Activated CD4-positive, alpha-beta T cell treated with anti-CD3 and anti-CD28 coated beads, Interleukin-2, amount 50 U/mL, for 16 hours (primary cell): ENCODE data around the gene DOCK1.

Experiments
- DNase-seq: peaks from one replicate; pipeline ENCODE4 v3.0.0-alpha.2; 2020

DOCK1 gene

GRCh38 chr10:126955934-126956711 lies 50.9 kb downstream of the DOCK1 start:
- DNase-seq = no peak

DNA sequence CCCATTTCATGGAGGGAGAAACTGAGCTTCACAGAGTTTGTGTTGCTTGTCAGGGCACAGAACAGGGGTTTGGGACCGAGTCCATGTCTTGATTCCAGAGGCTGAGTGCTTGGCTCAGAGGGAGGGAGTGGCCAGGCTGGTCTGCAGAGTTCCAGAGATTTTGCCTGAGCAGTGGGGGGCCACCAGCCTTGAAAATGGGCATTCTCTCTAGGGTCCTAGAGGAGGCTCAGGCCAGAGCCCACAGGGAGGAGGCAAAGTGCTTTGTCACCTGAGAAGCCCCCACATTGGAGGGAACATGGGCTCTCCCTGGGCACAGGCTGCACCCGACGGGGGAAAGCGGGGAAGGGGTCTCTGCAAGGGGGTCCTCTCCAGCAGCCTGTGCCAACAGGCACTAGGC lies 51.5 kb downstream of the DOCK1 start:
- no peak for DNase-seq

GRCh38 chr10:126957111-126957510 lies 51.9 kb downstream of the DOCK1 start:
- DNase-seq = no peak

- no peak for DNase-seq
Observed at GRCh38 chr10:126959431-126959830, 54.2 kb downstream of the DOCK1 start.

- DNase-seq = no peak
Observed at GRCh38 chr10:126959906-126960685, 54.9 kb downstream of the DOCK1 start.

DNA sequence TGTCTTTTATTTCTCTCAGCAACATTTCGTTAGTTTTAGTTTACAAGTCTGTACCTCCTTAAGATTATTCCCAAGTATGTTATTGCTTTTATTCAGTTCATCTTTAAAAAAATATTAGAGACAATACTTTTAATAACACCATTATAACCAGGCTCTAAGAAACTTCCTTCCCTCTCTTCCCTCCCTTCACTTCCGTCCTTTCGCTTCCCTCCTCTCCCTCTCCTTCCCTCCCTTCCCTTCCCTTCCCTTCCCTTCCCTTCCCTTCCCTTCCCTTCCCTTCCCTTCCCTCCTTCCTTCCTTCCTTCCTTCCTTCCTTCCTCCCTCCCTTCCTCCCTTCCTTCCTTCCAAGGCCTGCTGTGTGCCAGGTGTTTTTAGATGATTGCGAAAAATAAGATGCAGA lies 58.1 kb downstream of the DOCK1 start:
- DNase-seq = no peak

GRCh38 chr10:126964190-126964589 lies 59.0 kb downstream of the DOCK1 start:
- DNase-seq = no peak

- DNase-seq = no peak
Observed at GRCh38 chr10:126966938-126967337, 61.7 kb downstream of the DOCK1 start.

DNA sequence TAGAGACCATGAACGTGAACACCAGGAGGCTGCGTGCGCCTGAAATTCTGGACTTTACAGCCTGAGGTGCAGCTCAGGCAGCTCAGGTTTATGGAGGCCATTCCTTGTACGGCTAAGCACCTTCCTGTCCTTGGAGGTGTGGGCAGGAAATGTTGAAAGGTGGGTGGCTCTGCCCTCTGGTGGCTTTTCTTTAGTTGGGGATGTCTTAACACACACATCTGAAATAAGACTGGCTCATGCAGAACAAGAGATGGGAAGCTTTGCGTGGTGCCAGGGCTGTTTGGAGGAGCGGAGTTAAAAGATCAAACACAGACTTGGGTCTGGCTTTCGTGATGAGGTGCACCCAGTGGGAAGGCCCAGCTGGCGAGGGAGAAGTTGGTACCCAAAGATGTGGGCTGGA lies 64.1 kb downstream of the DOCK1 start:
- DNase-seq = no peak

- no peak for DNase-seq
Observed at GRCh38 chr10:126972635-126973414, 67.6 kb downstream of the DOCK1 start.

- no peak for DNase-seq
Observed at GRCh38 chr10:126975221-126975620, 70.0 kb downstream of the DOCK1 start.

- DNase-seq = no peak
Observed at GRCh38 chr10:126977216-126977615, 72.0 kb downstream of the DOCK1 start.

DNA sequence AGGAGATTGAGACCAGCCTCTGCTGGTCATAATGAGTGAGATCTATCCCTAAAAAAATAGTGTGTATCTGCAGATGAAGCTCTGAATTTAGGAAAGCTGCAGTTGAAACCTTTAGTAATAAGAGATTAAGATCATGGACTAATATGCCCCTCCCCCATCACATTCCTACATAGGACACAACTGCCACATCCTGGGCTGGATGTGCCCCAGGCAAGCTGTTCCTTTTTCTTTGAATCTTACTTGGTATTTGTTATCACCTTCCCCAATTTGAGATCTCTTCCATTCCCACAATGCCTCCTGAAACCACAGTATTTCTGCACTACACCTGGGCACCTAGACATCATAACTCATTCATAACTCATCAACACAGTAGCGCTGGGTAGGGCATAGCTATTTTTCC lies 74.1 kb downstream of the DOCK1 start:
- DNase-seq = no peak

DNA sequence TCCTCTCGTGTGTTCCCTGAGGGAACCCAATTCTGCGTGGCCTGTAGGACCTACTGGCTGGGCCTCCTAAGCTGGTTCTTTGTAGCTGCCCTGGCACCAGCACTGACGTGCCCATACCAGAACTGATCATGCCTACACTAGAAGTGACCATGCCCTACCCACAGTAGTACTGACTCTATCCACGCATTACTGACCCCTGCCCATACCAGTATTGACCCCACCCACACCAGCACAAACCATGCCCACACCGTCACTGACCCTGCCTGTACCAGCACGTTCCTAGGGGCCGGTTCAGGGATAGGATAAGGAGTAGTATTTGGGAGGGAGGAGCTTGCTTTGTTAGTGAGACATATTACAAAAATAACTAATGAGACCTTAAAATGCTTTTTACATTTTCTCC lies 88.0 kb downstream of the DOCK1 start:
- no peak for DNase-seq

DNA sequence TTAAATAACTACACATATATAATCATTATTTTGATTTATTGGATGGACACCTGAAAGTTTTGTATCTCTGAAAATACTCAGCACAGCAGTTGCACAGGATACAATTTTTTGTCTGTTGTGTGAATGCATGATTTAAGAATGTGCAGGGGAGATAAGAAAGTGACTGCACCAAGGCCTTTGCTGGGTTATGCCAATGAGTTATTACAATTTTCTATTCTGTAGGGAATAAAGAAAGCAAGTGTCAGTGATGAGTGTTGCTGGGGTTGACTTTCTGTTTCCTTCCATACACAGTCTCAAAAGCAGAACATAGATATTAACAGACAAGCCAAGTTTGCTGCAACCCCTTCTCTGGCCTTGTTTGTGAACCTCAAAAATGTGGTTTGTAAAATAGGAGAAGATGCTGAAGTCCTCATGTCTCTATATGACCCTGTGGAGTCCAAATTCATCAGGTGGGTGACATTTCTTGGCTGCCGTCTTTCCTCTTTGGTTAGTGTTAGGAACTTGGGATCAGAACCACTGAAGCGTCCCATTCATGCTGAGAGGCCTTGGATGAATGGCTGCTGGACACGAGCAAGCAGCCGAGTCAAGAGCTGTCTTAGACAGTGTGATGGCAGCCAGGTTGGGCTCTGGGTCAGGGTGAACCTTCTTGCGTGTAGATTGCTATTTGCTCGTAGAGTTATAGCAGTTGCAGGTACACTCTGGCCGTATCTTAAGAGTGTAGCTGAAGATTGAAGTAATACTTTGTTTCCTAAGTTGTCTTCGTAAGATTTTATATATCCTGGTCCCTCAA lies 92.8 kb downstream of the DOCK1 start:
- no peak for DNase-seq

GRCh38 chr10:127000598-127000997 lies 95.4 kb downstream of the DOCK1 start:
- no peak for DNase-seq

GRCh38 chr10:127003032-127003685 lies 97.9 kb downstream of the DOCK1 start:
- DNase-seq = no peak

- DNase-seq = no peak
Observed at GRCh38 chr10:127006453-127006852, 101.2 kb downstream of the DOCK1 start.

- no peak for DNase-seq
Observed at GRCh38 chr10:127009366-127009765, 104.1 kb downstream of the DOCK1 start.

- no peak for DNase-seq
Observed at GRCh38 chr10:127011174-127011573, 105.9 kb downstream of the DOCK1 start.

GRCh38 chr10:127012071-127012768 lies 107.0 kb downstream of the DOCK1 start:
- no peak for DNase-seq

DNA sequence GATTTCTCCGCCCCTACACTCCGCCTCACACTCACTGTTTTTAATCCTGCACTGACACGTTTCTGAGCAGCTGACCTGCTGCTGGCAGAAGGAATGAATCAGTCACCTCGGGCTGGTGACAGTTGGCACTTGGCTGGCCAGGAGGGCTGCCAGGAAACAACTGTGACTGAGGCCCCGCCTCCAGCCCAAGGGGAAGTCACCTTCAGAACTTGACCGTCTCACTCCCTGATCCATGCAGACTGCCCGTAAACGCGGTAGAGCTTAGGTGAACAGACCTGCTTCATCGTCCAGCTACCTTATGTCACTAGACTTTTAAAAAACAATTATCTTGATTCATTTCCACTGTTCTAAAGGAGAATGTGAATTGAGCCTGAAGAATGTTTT lies 107.5 kb downstream of the DOCK1 start:
- DNase-seq = no peak
